Fibroblast of mammary gland (primary cell): Measurements from ENCODE around the gene CTDSPL2.
A peak's percentile ranks its signal among the peaks of the same experiment; 100 is the strongest.
"Not testable (repeated sequence)": the region's sequence is repeated elsewhere in the genome, so short reads cannot be mapped to it uniquely, and the experiment has no call there.

Source experiments
- DNase-seq: peaks from one replicate; pipeline ENCODE4 v3.0.0-alpha.2; 2010; ENCODE audit warnings: low read depth
- H3K4me3 ChIP-seq: 2 replicates; pipeline ENCODE4 v1.5.1; 2011; ENCODE audit warnings: low read depth, mild to moderate bottlenecking, low read length, moderate library complexity; ENCODE audit not compliant: control insufficient read depth
- TF ChIP-seq, protein P1 (sequence below): conservative IDR thresholded peaks from 2 replicates; pipeline ENCODE4 v1.5.1; 2011; ENCODE audit warnings: low read depth, low read length, inconsistent platforms; ENCODE audit not compliant: control insufficient read depth, insufficient read depth

CTDSPL2 gene

DNA sequence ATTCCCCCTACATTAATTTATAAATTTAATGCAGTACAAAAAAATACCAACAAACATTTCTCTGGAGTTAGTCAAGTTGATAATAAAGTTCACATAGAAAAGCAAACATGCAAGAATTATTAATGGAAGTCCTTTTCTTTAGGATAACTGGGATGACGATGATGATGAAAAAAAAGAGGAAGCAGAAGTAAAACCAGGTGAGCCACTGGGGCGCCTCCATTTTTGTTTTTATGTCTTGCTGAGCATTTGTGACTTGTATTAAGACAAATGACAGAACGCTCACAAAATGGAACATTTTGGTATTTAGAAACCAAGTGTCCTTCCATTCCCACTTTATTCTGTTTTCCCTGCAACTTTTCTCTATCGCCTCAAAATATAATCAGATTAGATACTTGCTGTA lies 123.3 kb downstream of the CTDSPL2 start:
- no peak overlapping the region for H3K4me3 ChIP-seq
- TF ChIP-seq, protein P1, sequence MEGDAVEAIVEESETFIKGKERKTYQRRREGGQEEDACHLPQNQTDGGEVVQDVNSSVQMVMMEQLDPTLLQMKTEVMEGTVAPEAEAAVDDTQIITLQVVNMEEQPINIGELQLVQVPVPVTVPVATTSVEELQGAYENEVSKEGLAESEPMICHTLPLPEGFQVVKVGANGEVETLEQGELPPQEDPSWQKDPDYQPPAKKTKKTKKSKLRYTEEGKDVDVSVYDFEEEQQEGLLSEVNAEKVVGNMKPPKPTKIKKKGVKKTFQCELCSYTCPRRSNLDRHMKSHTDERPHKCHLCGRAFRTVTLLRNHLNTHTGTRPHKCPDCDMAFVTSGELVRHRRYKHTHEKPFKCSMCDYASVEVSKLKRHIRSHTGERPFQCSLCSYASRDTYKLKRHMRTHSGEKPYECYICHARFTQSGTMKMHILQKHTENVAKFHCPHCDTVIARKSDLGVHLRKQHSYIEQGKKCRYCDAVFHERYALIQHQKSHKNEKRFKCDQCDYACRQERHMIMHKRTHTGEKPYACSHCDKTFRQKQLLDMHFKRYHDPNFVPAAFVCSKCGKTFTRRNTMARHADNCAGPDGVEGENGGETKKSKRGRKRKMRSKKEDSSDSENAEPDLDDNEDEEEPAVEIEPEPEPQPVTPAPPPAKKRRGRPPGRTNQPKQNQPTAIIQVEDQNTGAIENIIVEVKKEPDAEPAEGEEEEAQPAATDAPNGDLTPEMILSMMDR, result no peak
- DNase-seq, result no peak

DNA sequence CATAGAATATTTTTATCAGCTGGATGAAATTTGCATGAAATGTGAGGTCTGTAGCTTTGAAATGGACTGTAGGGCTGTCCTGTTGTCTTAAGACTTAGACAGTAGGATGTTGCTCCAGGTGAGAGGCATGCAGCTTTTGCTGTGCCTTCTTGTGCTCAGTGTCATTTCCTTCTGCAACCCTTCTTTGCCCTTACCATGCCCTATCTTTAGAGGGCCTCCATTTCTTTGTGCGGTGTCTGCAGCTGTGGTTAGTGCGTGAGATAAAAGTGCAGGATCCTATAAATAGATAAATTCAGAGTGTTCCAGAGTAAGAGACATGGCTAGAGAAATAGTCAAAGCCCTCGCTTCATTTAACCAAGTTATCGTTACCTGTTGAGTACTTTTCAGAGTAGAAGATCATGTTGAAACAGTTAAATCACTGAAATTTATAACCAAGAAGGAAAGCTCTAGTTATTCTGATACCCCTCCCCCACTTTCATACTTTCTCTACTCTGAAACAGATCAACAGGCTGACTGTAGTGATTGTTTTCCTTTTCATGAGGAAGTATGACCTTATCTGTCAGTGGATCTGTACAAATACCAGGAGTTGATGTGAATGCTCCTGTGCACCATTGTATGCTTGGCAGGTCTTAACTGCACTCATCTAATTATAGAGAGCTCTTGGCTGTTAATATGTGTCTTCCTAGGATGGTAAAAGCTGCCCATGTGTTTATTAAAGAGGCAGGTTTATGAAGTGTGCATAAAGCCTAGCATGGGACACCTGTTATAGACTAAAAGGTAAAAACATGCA lies 127.7 kb downstream of the CTDSPL2 start:
- DNase-seq, result no peak

DNA sequence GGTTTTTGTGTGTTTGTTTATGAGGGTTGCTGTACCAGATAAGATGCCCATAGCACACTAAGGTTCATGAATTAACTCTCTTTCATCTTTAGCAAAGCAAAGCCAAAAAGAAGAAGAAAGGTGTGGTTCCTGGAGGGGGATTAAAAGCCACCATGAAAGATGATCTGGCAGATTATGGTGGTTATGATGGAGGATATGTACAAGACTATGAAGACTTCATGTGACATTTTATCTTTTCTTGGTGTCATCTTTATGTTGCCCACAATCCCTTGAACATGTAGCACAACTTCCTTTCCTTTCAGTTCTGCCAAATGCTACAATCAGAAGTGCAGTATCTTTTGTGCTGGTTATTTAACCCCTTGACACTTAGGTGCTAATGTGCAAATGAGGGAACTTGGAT lies 133.5 kb downstream of the CTDSPL2 start:
- not testable (repeated sequence) for H3K4me3 ChIP-seq, DNase-seq

More for the DNA sequence above, 127.7 kb downstream of the CTDSPL2 start:
- no peak overlapping the region for H3K4me3 ChIP-seq
- TF ChIP-seq, protein P1, result no peak

DNA sequence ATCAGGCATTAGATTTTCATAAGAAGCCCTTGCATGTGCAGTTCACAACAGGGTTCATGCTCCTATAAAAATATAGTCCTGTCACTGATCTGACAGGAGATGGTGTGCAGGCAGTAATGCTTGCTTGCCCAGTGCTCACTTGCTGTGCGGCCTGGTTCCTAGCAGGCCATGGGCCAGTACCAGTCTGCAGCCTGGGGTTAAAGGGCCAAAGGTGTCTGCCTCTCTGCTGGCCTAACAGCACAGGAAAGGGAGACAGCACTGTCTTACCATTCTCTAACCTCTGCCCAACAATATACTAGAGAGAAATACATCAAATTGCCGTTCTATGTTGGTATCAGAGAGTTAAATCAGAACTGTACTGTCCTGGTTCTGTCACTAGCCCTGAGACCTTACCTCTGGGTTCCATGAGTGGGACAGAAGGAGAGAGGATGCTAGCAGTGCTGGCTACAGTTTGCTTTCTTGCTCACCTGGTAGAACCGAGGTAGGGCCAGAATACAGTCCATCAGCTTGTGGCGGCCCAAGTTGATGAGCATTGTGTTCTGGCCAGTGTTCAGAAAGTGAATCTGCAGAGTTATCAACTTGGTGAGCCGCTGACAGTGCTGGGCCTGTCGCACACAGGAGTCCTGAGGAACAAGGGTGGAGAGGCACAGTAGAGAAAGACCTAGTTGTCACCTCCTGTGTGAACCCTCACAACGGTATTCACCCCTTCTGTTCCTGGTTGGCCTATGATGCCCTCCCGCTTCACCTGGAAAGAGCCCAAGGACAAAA lies 138.1 kb downstream of the CTDSPL2 start:
- TF ChIP-seq, protein P1, result no peak
- H3K4me3 ChIP-seq, result no peak overlapping the region
- no peak for DNase-seq

DNA sequence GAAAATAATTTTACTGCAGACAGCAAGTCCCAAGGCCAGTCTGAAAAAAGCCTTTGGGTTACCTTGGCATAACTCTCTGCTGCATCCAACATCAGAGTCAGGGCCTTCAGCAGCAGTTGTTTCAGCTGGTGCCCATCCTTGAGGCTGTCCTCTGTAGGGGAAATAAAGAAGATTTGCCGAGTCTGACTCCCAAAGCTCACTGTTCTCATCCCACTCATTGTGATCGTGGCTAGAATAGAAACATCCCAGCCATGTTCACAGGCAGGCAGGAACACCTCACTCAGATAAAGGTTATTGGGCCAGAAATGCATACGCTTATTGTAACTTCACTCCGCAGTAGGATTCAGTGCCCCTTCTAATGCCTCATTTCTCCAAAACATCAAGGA lies 138.7 kb downstream of the CTDSPL2 start:
- H3K4me3 ChIP-seq, result no peak overlapping the region
- DNase-seq, result no peak
- TF ChIP-seq, protein P1, result no peak

DNA sequence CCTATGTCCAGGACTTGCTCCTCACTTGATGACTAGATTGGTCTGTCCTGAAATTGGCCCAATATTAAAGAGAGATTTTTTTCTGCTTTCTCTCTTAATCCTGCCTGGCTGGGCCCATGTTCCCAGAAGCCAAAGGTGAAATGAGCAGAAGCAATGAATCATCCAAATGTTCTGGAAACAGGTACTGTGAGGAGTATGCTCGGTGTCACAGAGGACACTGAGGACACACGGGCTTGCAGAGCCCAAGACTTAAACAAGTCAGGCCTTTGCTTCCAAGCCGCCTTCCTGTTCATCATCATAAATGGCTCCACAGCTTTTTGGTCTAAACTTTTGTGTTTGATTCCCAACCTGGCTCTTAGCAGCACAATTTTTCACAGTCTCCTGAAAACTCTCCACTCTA lies 140.9 kb downstream of the CTDSPL2 start:
- H3K4me3 ChIP-seq, result no peak overlapping the region
- peak; percentile 6 for DNase-seq
- TF ChIP-seq, protein P1, result no peak

DNA sequence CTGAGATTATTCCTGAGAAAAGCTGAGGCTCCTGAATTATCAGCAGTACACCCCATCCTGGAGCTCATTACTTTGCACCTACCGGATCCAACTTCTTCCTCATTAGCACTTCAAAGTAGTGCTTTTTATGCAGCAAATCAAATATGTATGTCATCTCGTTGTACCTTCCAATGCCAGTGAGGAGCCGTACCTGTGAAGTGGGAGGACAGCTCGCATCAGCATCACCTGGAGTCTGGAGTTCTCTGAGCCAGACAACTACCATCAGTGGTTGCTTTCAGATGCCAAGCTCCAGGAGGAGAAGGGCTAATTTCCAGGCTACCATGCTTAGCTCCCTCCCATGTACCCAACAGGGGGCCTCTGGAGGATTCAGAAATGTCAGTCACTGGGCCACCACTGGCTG lies 141.9 kb downstream of the CTDSPL2 start:
- no peak for DNase-seq
- TF ChIP-seq, protein P1, result no peak
- no peak overlapping the region for H3K4me3 ChIP-seq
